BJ (cell line): ENCODE results near the gene TMEM266. TPM values are rescaled to one million over a fixed set of nuclear protein-coding genes. Genes with fewer than 3 reads are reported as not detected.

Source experiments
- CTCF ChIA-PET: fragments of 350-600 bp; formaldehyde crosslinking; extraction: SDS; loops from one replicate; lab custom pipeline; 2021; ENCODE audit warnings: antibody characterized with exemption, inconsistent platforms; lab: Yijun Ruan, JAX
- POLR2A ChIA-PET: fragments of 300-600 bp; sonication (Branson Sonifier 250); formaldehyde crosslinking; extraction: SDS; loops from one replicate; lab custom pipeline; 2021; ENCODE audit warnings: antibody characterized with exemption; lab: Charles Lee
- DNase-seq: peaks from one replicate; pipeline ENCODE4 v3.0.0-alpha.2; 2011; ENCODE audit warnings: low read depth
- H3K27me3 ChIP-seq: 2 replicates; pipeline ENCODE4 v1.6.0; 2011; ENCODE audit warnings: low read length; ENCODE audit not compliant: control insufficient read depth, insufficient read depth
- H3K36me3 ChIP-seq: 2 replicates; pipeline ENCODE4 v1.5.1; 2011; ENCODE audit warnings: low read length; ENCODE audit not compliant: control insufficient read depth, insufficient read depth
- H3K4me3 ChIP-seq: 2 replicates; pipeline ENCODE4 v1.5.1; 2011; ENCODE audit warnings: low read depth, mild to moderate bottlenecking, control low read depth, low read length
- CTCF ChIP-seq: IDR thresholded peaks from 2 replicates; pipeline ENCODE4 v1.5.1; 2011; ENCODE audit warnings: low read depth, mild to moderate bottlenecking, control low read depth, inconsistent platforms, low read length, moderate library complexity; ENCODE audit not compliant: insufficient read depth
- polyA plus RNA-seq: library from polyadenylated mRNA; depleted of rRNA; stranded (reverse); fragments of >200 nt; gene quantifications from 2 replicates; pipeline ENCODE4 v1.2.3, GENCODE V29; 2011

Gene TMEM266
- polyA plus RNA-seq, 1 experiment: 0.18 TPM

DNA sequence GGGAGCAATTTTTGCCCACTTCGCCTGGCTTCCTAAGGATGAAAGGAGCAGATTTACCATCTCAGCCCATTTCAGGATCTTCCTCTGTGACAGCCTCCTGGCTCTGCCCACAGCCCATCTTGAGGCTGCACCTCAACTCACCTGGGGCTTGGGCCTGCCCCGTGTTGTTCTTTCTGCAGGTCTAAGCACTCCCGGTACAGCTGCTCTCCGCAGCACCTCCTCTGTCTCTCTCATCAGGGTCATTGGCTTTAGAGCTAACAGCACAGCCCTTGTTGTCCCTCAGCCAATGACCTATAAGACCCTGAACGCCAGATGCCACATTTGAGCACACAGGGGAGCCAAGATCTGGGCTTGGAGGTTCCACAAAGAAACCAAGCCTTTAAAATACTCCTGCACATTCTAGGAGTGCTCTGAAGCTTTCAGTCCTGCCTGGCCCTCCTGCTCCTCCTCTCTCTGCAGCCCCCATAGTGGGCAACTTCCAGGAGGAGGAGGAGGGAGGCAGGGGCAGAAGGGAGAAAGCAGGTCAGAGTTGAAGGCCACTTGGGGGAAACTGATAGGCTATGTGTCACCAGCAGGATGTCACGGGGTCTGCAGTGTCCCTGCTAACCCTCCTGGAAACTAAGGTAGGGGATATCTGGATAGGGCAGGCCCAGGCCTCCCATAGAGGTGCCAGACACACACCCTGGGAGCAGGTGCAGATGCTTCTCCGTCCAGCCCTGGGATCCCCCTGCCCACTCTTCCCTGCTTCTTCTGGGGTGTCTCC is 135.9 kb downstream of the TMEM266 start:
- ChIA-PET POLR2A (no interaction called here), CTCF (interaction anchor here (1.2 to 2.4 kb wide), 3 partner anchors 10 to 135 kb away, joined by 3 to 7 read pairs (median 5); no protein-coding TSS in a partner anchor)
- no peaks in the 10 kb centered on the region for H3K36me3 ChIP-seq
- DNase-seq: no peak
- H3K27me3 ChIP-seq: no peaks in the 10 kb centered on the region
- H3K4me3 ChIP-seq: no peak overlapping the region
- no peak for TF ChIP-seq CTCF

GRCh38 chr15:76196269-76197231 is 136.8 kb downstream of the TMEM266 start:
- Histone ChIP-seq H3K4me3 (no peak overlapping the region), H3K36me3 (no peaks in the 10 kb centered on the region), H3K27me3 (no peaks in the 10 kb centered on the region)
- peak; percentile 63 for DNase-seq
- ChIA-PET POLR2A (interaction anchor here (0.6 kb wide), 2 partner anchors 166 to 447 kb away, joined by 3 to 14 read pairs; no protein-coding TSS in a partner anchor), CTCF (interaction anchor here (0.5 to 2.4 kb wide), 6 partner anchors 19 to 767 kb away, joined by 3 to 7 read pairs (median 3); no protein-coding TSS in a partner anchor)
- TF ChIP-seq CTCF: 0 out of 2 replicates have a peak, but pooled peaks have one; percentile 2

DNA sequence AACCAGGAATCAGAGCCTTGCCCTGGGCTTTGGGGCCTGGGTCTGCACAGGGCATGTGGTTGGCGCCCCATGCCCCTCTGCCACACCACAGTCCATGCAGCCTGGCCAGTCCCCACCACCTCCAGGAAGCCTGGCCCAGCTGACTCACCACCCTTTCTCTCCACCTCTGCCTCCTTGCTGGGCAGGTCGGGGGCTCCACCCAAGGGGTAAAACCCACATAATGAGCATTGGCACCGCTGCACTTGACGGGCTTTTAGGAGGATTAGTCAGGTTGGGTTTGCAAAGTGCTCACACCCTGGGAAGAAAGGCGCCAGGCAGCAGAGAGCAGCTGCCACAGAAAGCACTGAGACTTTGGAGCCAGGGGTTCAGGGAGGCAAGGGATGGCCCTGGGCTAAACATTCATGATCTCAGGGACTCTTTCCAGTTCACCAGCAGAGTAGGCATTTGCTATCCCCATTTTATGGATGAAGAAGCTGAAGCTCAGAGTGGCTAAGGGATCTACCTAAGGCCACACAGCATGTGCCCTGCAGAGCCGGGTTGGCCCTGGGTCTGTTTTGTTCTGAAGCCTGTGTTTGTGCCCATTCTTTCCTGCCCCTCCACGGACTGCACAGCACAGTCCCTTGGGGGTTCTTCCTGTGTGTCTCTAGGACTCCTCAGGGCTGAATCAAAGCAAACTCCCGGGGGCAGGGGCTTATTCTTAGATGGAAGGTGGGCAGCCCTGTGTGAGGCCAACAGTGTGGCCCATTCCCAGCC is 138.1 kb downstream of the TMEM266 start:
- Histone ChIP-seq H3K4me3 (no peak overlapping the region), H3K27me3 (no peaks in the 10 kb centered on the region), H3K36me3 (no peaks in the 10 kb centered on the region)
- TF ChIP-seq CTCF: no peak
- POLR2A ChIA-PET: no interaction called here
- CTCF ChIA-PET: interaction anchor here (1.4 to 2.4 kb wide), 3 partner anchors 38 to 50 kb away, joined by 3 to 7 read pairs (median 4); no protein-coding TSS in a partner anchor
- no peak for DNase-seq

GRCh38 chr15:76198456-76199105 is 138.8 kb downstream of the TMEM266 start:
- TF ChIP-seq CTCF: no peak
- CTCF ChIA-PET: interaction anchor here (1.6 to 1.9 kb wide), 2 partner anchors 8 to 37 kb away, joined by 4 to 7 read pairs; no protein-coding TSS in a partner anchor
- H3K4me3 ChIP-seq: no peak overlapping the region
- H3K27me3 ChIP-seq: no peaks in the 10 kb centered on the region
- H3K36me3 ChIP-seq: no peaks in the 10 kb centered on the region
- POLR2A ChIA-PET: no interaction called here
- DNase-seq: no peak
